Liver (tissue), 9 donors: Measurements from ENCODE around the gene KCNK17. TPM values are rescaled to one million over a fixed set of nuclear protein-coding genes. Genes with fewer than 3 reads are reported as not detected.

Source experiments
- DNase-seq: peaks from one replicate; pipeline ENCODE4 v3.0.0-alpha.2; 2017; ENCODE audit warnings: low spot score
- H3K27ac ChIP-seq, 2 donors: one replicate each; pipeline ENCODE4 v1.7.0; 2013; ENCODE audit warnings: inconsistent platforms in 2 of 2, low read length in 2 of 2, control low read depth in 1 of 2, low read depth in 1 of 2, mild to moderate bottlenecking in 1 of 2
- H3K27me3 ChIP-seq, 4 donors: one replicate each; pipeline versions ENCODE4 v1.6.1 to v1.7.0; 2013; ENCODE audit warnings: low read length in 3 of 4, inconsistent platforms in 1 of 4, mild to moderate bottlenecking in 1 of 4, moderate library complexity in 1 of 4; ENCODE audit not compliant: control insufficient read depth in 4 of 4, insufficient read depth in 4 of 4
- H3K36me3 ChIP-seq, 4 donors: one replicate each; pipeline versions ENCODE4 v1.6.1 to v1.7.0; 2013; ENCODE audit warnings: low read length in 3 of 4, mild to moderate bottlenecking in 3 of 4, low read depth in 1 of 4, moderate library complexity in 1 of 4; ENCODE audit not compliant: control insufficient read depth in 4 of 4, insufficient read depth in 3 of 4
- H3K4me1 ChIP-seq, 4 donors: one replicate each; pipeline versions ENCODE4 v1.6.1 to v1.7.0; 2013; ENCODE audit warnings: low read length in 3 of 4, mild to moderate bottlenecking in 3 of 4, moderate library complexity in 1 of 4; ENCODE audit not compliant: control insufficient read depth in 4 of 4, insufficient read depth in 4 of 4
- H3K4me3 ChIP-seq, 3 donors: one replicate each; pipeline versions ENCODE4 v1.6.1 to v1.7.0; 2013; ENCODE audit warnings: low read length in 3 of 3, control low read depth in 1 of 3, low read depth in 1 of 3, mild to moderate bottlenecking in 1 of 3
- H3K9ac ChIP-seq, 2 donors: one replicate each; pipeline ENCODE4 v1.7.0; 2013; ENCODE audit warnings: low read length in 2 of 2, mild to moderate bottlenecking in 2 of 2, moderate library complexity in 2 of 2, control low read depth in 1 of 2, low read depth in 1 of 2
- H3K9me3 ChIP-seq, 4 donors: one replicate each; pipeline versions ENCODE4 v1.6.1 to v1.7.0; 2013; ENCODE audit warnings: low read length in 3 of 4; ENCODE audit not compliant: control insufficient read depth in 4 of 4
- EGR1 ChIP-seq, 2 donors: IDR thresholded peaks; 2 replicates each; pipeline ENCODE4 v1.6.1; 2016 to 2018; ENCODE audit warnings: antibody characterized with exemption in 2 of 2, low read depth in 2 of 2
- FOXA1 ChIP-seq: IDR thresholded peaks from 2 replicates; pipeline ENCODE4 v1.6.1; 2016; ENCODE audit warnings: antibody characterized with exemption
- FOXA2 ChIP-seq: IDR thresholded peaks from 2 replicates; pipeline ENCODE4 v1.6.1; 2016; ENCODE audit warnings: antibody characterized with exemption
- GABPA ChIP-seq, 2 donors: IDR thresholded peaks in 1 of 2; conservative IDR thresholded peaks in 1 of 2; 2 replicates each; pipeline ENCODE4 v1.6.1; 2016; ENCODE audit warnings: antibody characterized with exemption in 2 of 2, mild to moderate bottlenecking in 1 of 2, moderate library complexity in 1 of 2
- HNF4G ChIP-seq: IDR thresholded peaks from 2 replicates; pipeline ENCODE4 v1.6.1; 2016; ENCODE audit warnings: antibody characterized with exemption
- JUND ChIP-seq, 2 donors: IDR thresholded peaks; 2 replicates each; pipeline ENCODE4 v1.6.1; 2016; ENCODE audit warnings: antibody characterized with exemption in 2 of 2
- NR2F2 ChIP-seq: IDR thresholded peaks from 2 replicates; pipeline ENCODE4 v1.6.1; 2016; ENCODE audit warnings: antibody characterized with exemption
- RAD21 ChIP-seq, 2 donors: IDR thresholded peaks; 2 replicates each; pipeline ENCODE4 v1.6.1; 2016; ENCODE audit warnings: antibody characterized with exemption in 2 of 2, mild to moderate bottlenecking in 2 of 2
- RXRA ChIP-seq, 2 donors: IDR thresholded peaks; 2 replicates each; pipeline ENCODE4 v1.6.1; 2017 to 2018; ENCODE audit warnings: antibody characterized with exemption in 2 of 2, mild to moderate bottlenecking in 1 of 2
- SP1 ChIP-seq: IDR thresholded peaks from 2 replicates; pipeline ENCODE4 v1.6.1; 2018; ENCODE audit warnings: antibody characterized with exemption, mild to moderate bottlenecking
- TAF1 ChIP-seq: conservative IDR thresholded peaks from 2 replicates; pipeline ENCODE4 v1.6.1; 2016; ENCODE audit warnings: antibody characterized with exemption, mild to moderate bottlenecking
- YY1 ChIP-seq: IDR thresholded peaks from 2 replicates; pipeline ENCODE4 v1.6.1; 2016; ENCODE audit warnings: antibody characterized with exemption, mild to moderate bottlenecking
- WGBS: extraction: QIAGEN DNeasy Blood & Tissue Kit; methylation state at CpG from one replicate; pipeline ENCODE4 v1.1.7; 2013; 5-methylcytosine and 5-hydroxymethylcytosine counted together
- polyA plus RNA-seq, 2 donors: library from polyadenylated mRNA; stranded (reverse) in 1 of 2; unstranded in 1 of 2; fragments of 200-250 nt in 1 of 2; fragments of >200 nt in 1 of 2; fragmentation: Nextera tagmentation in 1 of 2; extraction: Ambion mirVana in 1 of 2; gene quantifications; one replicate each; pipeline versions ENCODE4 v1.2.1 to v1.2.3, GENCODE V29; 2013 to 2015
- total RNA-seq, 2 donors: library from RNA; depleted of rRNA; stranded (reverse); fragments of >200 nt; gene quantifications; one replicate each; pipeline ENCODE4 v1.2.3, GENCODE V29; 2014
- TF ChIP-seq, protein P1 (sequence below): IDR thresholded peaks from 2 replicates; pipeline ENCODE4 v1.6.1; 2016; ENCODE audit warnings: antibody characterized with exemption
- TF ChIP-seq, protein P2 (sequence below): IDR thresholded peaks from 2 replicates; pipeline ENCODE4 v1.6.1; 2016; ENCODE audit warnings: antibody characterized with exemption
- TF ChIP-seq, protein P3 (sequence below): fragments of 150-350 bp; IDR thresholded peaks from 2 replicates; pipeline ENCODE4 v1.5.1; 2017; ENCODE audit warnings: improper control_type of control experiment, low read depth, low read length; ENCODE audit not compliant: missing input control
- TF ChIP-seq, protein P4 (sequence below): IDR thresholded peaks from 2 replicates; pipeline ENCODE4 v1.6.1; 2016; ENCODE audit warnings: antibody characterized with exemption, mild to moderate bottlenecking
- TF ChIP-seq, protein P5 (sequence below): IDR thresholded peaks from 2 replicates; pipeline ENCODE4 v1.6.1; 2016; ENCODE audit warnings: antibody characterized with exemption
- donor health status: healthy.
- donor health status: healthy.
- donor health status: healthy.
- donor health status: healthy.
- donor health status: healthy.

The KCNK17 gene
- total and polyA plus RNA-seq, 4 donors, result 0.19 to 1.9 (median 0.49) TPM

DNA sequence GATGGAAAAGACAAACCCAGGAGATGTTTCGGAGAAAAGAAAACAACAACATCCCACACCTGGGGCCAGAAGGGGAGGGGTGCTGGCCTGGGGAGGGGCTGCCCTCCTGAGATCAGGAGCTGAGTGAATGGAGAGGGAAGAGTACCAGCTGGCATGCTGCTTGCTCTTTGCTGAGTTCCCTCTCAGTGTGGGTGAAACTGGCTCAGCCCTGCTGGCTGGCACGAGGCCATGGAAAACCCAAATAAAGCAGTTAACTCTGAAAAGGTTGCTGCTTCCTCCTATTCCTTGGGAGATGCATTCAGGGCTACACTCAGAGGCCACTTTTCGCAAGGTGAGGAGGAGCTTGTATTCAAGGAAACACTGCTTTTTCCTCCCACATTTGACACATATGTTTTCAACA is 16.3 kb upstream of the KCNK17 start:
- no peak for DNase-seq
- no peaks in the 10 kb centered on the region for H3K4me1 ChIP-seq
- TF ChIP-seq, protein P1, sequence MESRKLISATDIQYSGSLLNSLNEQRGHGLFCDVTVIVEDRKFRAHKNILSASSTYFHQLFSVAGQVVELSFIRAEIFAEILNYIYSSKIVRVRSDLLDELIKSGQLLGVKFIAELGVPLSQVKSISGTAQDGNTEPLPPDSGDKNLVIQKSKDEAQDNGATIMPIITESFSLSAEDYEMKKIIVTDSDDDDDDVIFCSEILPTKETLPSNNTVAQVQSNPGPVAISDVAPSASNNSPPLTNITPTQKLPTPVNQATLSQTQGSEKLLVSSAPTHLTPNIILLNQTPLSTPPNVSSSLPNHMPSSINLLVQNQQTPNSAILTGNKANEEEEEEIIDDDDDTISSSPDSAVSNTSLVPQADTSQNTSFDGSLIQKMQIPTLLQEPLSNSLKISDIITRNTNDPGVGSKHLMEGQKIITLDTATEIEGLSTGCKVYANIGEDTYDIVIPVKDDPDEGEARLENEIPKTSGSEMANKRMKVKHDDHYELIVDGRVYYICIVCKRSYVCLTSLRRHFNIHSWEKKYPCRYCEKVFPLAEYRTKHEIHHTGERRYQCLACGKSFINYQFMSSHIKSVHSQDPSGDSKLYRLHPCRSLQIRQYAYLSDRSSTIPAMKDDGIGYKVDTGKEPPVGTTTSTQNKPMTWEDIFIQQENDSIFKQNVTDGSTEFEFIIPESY, result no peak
- TF ChIP-seq, protein P2, sequence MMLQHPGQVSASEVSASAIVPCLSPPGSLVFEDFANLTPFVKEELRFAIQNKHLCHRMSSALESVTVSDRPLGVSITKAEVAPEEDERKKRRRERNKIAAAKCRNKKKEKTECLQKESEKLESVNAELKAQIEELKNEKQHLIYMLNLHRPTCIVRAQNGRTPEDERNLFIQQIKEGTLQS, result no peak
- TF ChIP-seq FOXA1, result no peak
- TF ChIP-seq GABPA (IDR thresholded peaks at IDR 0.05 in 1 of 2, conservative IDR thresholded peaks at IDR 0.05 in 1 of 2), result no peak
- TF ChIP-seq EGR1 (IDR thresholded peaks at IDR 0.05; ENCODE audit: low read depth in 2 of 2), result no peak
- TF ChIP-seq, protein P3, sequence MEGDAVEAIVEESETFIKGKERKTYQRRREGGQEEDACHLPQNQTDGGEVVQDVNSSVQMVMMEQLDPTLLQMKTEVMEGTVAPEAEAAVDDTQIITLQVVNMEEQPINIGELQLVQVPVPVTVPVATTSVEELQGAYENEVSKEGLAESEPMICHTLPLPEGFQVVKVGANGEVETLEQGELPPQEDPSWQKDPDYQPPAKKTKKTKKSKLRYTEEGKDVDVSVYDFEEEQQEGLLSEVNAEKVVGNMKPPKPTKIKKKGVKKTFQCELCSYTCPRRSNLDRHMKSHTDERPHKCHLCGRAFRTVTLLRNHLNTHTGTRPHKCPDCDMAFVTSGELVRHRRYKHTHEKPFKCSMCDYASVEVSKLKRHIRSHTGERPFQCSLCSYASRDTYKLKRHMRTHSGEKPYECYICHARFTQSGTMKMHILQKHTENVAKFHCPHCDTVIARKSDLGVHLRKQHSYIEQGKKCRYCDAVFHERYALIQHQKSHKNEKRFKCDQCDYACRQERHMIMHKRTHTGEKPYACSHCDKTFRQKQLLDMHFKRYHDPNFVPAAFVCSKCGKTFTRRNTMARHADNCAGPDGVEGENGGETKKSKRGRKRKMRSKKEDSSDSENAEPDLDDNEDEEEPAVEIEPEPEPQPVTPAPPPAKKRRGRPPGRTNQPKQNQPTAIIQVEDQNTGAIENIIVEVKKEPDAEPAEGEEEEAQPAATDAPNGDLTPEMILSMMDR, result no peak
- TF ChIP-seq RXRA (IDR thresholded peaks at IDR 0.05), result no peak
- no peak for TF ChIP-seq TAF1
- no peak for TF ChIP-seq FOXA2
- TF ChIP-seq SP1, result no peak
- no peak for TF ChIP-seq JUND (IDR thresholded peaks at IDR 0.05)
- TF ChIP-seq NR2F2, result no peak
- TF ChIP-seq, protein P4, sequence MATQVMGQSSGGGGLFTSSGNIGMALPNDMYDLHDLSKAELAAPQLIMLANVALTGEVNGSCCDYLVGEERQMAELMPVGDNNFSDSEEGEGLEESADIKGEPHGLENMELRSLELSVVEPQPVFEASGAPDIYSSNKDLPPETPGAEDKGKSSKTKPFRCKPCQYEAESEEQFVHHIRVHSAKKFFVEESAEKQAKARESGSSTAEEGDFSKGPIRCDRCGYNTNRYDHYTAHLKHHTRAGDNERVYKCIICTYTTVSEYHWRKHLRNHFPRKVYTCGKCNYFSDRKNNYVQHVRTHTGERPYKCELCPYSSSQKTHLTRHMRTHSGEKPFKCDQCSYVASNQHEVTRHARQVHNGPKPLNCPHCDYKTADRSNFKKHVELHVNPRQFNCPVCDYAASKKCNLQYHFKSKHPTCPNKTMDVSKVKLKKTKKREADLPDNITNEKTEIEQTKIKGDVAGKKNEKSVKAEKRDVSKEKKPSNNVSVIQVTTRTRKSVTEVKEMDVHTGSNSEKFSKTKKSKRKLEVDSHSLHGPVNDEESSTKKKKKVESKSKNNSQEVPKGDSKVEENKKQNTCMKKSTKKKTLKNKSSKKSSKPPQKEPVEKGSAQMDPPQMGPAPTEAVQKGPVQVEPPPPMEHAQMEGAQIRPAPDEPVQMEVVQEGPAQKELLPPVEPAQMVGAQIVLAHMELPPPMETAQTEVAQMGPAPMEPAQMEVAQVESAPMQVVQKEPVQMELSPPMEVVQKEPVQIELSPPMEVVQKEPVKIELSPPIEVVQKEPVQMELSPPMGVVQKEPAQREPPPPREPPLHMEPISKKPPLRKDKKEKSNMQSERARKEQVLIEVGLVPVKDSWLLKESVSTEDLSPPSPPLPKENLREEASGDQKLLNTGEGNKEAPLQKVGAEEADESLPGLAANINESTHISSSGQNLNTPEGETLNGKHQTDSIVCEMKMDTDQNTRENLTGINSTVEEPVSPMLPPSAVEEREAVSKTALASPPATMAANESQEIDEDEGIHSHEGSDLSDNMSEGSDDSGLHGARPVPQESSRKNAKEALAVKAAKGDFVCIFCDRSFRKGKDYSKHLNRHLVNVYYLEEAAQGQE, result no peak
- TF ChIP-seq YY1, result no peak
- TF ChIP-seq, protein P5, sequence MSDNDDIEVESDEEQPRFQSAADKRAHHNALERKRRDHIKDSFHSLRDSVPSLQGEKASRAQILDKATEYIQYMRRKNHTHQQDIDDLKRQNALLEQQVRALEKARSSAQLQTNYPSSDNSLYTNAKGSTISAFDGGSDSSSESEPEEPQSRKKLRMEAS, result no peak
- no peak for TF ChIP-seq RAD21 (IDR thresholded peaks at IDR 0.05)
- no peaks in the 10 kb centered on the region for H3K27me3 ChIP-seq
- H3K9me3 ChIP-seq, result no peaks in the 10 kb centered on the region
- 69% methylated on average over 3 of the region's 3 CpGs for WGBS
- H3K4me3 ChIP-seq, result no peak overlapping the region
- no peaks in the 10 kb centered on the region for H3K36me3 ChIP-seq
- no peak overlapping the region for H3K9ac ChIP-seq
- no peak overlapping the region for H3K27ac ChIP-seq

DNA sequence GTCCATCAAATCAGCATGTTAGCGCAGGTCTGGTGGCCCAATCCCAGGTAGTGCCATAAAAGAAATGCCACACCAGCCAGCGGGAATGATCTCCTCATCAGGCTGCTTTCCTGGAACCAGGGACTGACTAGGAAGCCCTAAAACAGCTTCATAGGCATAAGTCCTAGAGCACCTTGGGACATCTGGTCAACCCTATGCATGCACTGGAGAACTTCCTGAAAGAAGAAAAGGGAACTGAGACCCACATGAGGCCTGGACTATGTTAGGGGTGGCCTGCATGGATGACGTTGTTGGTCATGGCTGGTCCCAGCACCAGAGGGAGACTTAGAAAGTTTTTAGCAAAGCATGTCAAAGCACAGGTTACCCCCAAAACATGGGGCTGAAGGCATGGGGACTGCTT is 15.8 kb upstream of the KCNK17 start:
- Histone ChIP-seq H3K4me1 (no peaks in the 10 kb centered on the region), H3K27ac (no peak overlapping the region), H3K36me3 (no peaks in the 10 kb centered on the region), H3K27me3 (no peaks in the 10 kb centered on the region), H3K4me3 (no peak overlapping the region), H3K9me3 (no peaks in the 10 kb centered on the region), H3K9ac (no peak overlapping the region)
- 84% methylated on average over 3 of the region's 3 CpGs for WGBS
- TF ChIP-seq, protein P1, result no peak
- TF ChIP-seq NR2F2 (no peak), GABPA (IDR thresholded peaks at IDR 0.05 in 1 of 2, conservative IDR thresholded peaks at IDR 0.05 in 1 of 2) (no peak), YY1 (no peak), SP1 (no peak), RXRA (IDR thresholded peaks at IDR 0.05) (no peak), HNF4G (no peak)
- no peak for DNase-seq
